IMR-90 (cell line): ENCODE results near the gene DENND2D. TPM values are rescaled to one million over a fixed set of nuclear protein-coding genes. Genes with fewer than 3 reads are reported as not detected.

Experiments
- ATAC-seq: fragments of 200-7000 bp; cut with Tn5 transposase; 2 replicates; pipeline ENCODE4 v1.9.1; 2020; ENCODE audit warnings: low read depth, mild to moderate bottlenecking, moderate library complexity
- BruUV-seq: library from RNA; stranded (reverse); fragments of 400-500 nt; replicated peaks from 2 replicates; lab custom pipeline; 2021; lab: Mats Ljungman, UMichigan
- CTCF ChIA-PET: fragments of 300-600 bp; formaldehyde crosslinking; extraction: SDS; loops from one replicate; lab custom pipeline; 2021; ENCODE audit warnings: antibody characterized with exemption; lab: Yijun Ruan, JAX
- POLR2A ChIA-PET: fragments of 300-600 bp; sonication (Branson Sonifier 250); formaldehyde crosslinking; loops from one replicate; lab custom pipeline; 2022; ENCODE audit warnings: antibody characterized with exemption; ENCODE audit not compliant: unreplicated experiment; lab: Charles Lee
- DNase-seq: peaks from one replicate; pipeline ENCODE4 v3.0.0; 2013
- H2AFZ ChIP-seq: replicated peaks from 2 replicates; pipeline ENCODE3; 2013; ENCODE audit warnings: low read length, mild to moderate bottlenecking; ENCODE audit not compliant: poor library complexity
- H2AK5ac ChIP-seq: 2 replicates; pipeline ENCODE4 v1.6.1; 2013; ENCODE audit warnings: low read depth, low read length, inconsistent platforms
- H2AK9ac ChIP-seq: replicated peaks from 2 replicates; pipeline ENCODE3; 2013; ENCODE audit warnings: mild to moderate bottlenecking, low read depth, low read length, moderate library complexity; ENCODE audit not compliant: poor library complexity
- H2BK120ac ChIP-seq: 2 replicates; pipeline ENCODE4 v1.6.1; 2013; ENCODE audit warnings: low read depth, low read length, inconsistent platforms
- H2BK15ac ChIP-seq: 3 replicates; pipeline ENCODE4 v1.6.1; 2013; ENCODE audit warnings: low read depth, low read length, inconsistent platforms
- H2BK20ac ChIP-seq: 2 replicates; pipeline ENCODE4 v1.6.1; 2013; ENCODE audit warnings: low read depth, mild to moderate bottlenecking, inconsistent platforms, low read length, moderate library complexity
- H2BK5ac ChIP-seq: 2 replicates; pipeline ENCODE4 v1.6.1; 2013; ENCODE audit warnings: mild to moderate bottlenecking, low read depth, low read length, inconsistent platforms; ENCODE audit not compliant: poor library complexity, severe bottlenecking
- H3K14ac ChIP-seq: replicated peaks from 2 replicates; pipeline ENCODE4 v1.6.1; 2013; ENCODE audit warnings: low read depth, low read length, inconsistent platforms
- H3K18ac ChIP-seq: 2 replicates; pipeline ENCODE4 v1.6.1; 2013; ENCODE audit warnings: low read depth, low read length, control low read depth
- H3K23ac ChIP-seq: 2 replicates; pipeline ENCODE4 v1.6.1; 2013; ENCODE audit warnings: low read depth, low read length, inconsistent platforms
- H3K27ac ChIP-seq: 2 replicates; pipeline ENCODE4 v1.5.1; 2013; ENCODE audit warnings: mild to moderate bottlenecking, control low read depth, low read length; ENCODE audit not compliant: insufficient read depth
- H3K27me3 ChIP-seq: 2 replicates; pipeline ENCODE4 v1.6.1; 2013; ENCODE audit warnings: low read length; ENCODE audit not compliant: control insufficient read depth, insufficient read depth
- H3K36me3 ChIP-seq: 2 replicates; pipeline ENCODE4 v1.6.1; 2013; ENCODE audit warnings: low read length, mixed read lengths; ENCODE audit not compliant: control insufficient read depth, insufficient read depth
- H3K4ac ChIP-seq: 2 replicates; pipeline ENCODE4 v1.6.1; 2013; ENCODE audit warnings: low read depth, low read length, inconsistent platforms
- H3K4me1 ChIP-seq: 2 replicates; pipeline ENCODE4 v1.6.1; 2013; ENCODE audit warnings: low read length, mixed read lengths; ENCODE audit not compliant: control insufficient read depth, insufficient read depth
- H3K4me2 ChIP-seq: 2 replicates; pipeline ENCODE4 v1.6.1; 2013; ENCODE audit warnings: low read depth, mild to moderate bottlenecking, control low read depth, low read length, moderate library complexity
- H3K4me3 ChIP-seq: 2 replicates; pipeline ENCODE4 v1.5.1; 2013; ENCODE audit warnings: low read depth, mild to moderate bottlenecking, control low read depth, low read length, moderate library complexity; ENCODE audit not compliant: insufficient read depth
- H3K56ac ChIP-seq: 2 replicates; pipeline ENCODE4 v1.6.1; 2013; ENCODE audit warnings: low read length, inconsistent platforms; ENCODE audit not compliant: insufficient read depth; ENCODE audit errors: extremely low read depth
- H3K79me1 ChIP-seq, 2 experiments: 2 replicates each; pipeline ENCODE4 v1.6.1; 2013; ENCODE audit warnings: low read length in 2 of 2, inconsistent platforms in 1 of 2, low read depth in 1 of 2
- H3K9ac ChIP-seq: 2 replicates; pipeline ENCODE4 v1.6.1; 2013; ENCODE audit warnings: low read depth, low read length, control low read depth
- H3K9me1 ChIP-seq: 2 replicates; pipeline ENCODE4 v1.6.1; 2013; ENCODE audit warnings: low read length, inconsistent platforms; ENCODE audit not compliant: insufficient read depth
- H3K9me3 ChIP-seq: 2 replicates; pipeline ENCODE4 v1.6.1; 2013; ENCODE audit warnings: low read length; ENCODE audit not compliant: control insufficient read depth, insufficient read depth
- H4K20me1 ChIP-seq: 2 replicates; pipeline ENCODE4 v1.6.1; 2013; ENCODE audit warnings: low read length, inconsistent platforms; ENCODE audit not compliant: insufficient read depth
- H4K5ac ChIP-seq: 2 replicates; pipeline ENCODE4 v1.6.1; 2013; ENCODE audit warnings: mild to moderate bottlenecking, low read depth, low read length, control low read depth
- H4K8ac ChIP-seq, 2 experiments: 2 replicates each; pipeline ENCODE4 v1.6.1; 2013; ENCODE audit warnings: low read depth in 2 of 2, low read length in 2 of 2, control low read depth in 1 of 2, inconsistent platforms in 1 of 2
- H4K91ac ChIP-seq: 2 replicates; pipeline ENCODE4 v1.6.1; 2013; ENCODE audit warnings: low read depth, low read length, inconsistent platforms; ENCODE audit not compliant: insufficient read depth
- BHLHE40 ChIP-seq: fragments of 150-350 bp; IDR thresholded peaks from 2 replicates; pipeline ENCODE4 v1.6.1; 2016; ENCODE audit warnings: mild to moderate bottlenecking, low read depth, low read length
- CTCF ChIP-seq: conservative IDR thresholded peaks from 2 replicates; pipeline ENCODE4 v1.5.1; 2012; ENCODE audit warnings: mild to moderate bottlenecking, low read depth, low read length, improper control_type of control experiment
- ELK1 ChIP-seq: fragments of 150-350 bp; IDR thresholded peaks from 2 replicates; pipeline ENCODE4 v1.6.1; 2016; ENCODE audit warnings: low read depth, mild to moderate bottlenecking, low read length, moderate library complexity, borderline replicate concordance
- FOS ChIP-seq: fragments of 150-350 bp; IDR thresholded peaks from 2 replicates; pipeline ENCODE4 v1.6.1; 2016; ENCODE audit warnings: low read depth, low read length
- NFE2L2 ChIP-seq: fragments of 150-350 bp; IDR thresholded peaks from 2 replicates; pipeline ENCODE4 v1.6.1; 2016; ENCODE audit warnings: low read depth, mild to moderate bottlenecking, low read length
- RAD21 ChIP-seq: IDR thresholded peaks from 2 replicates; pipeline ENCODE4 v1.6.1; 2012; ENCODE audit warnings: low read length, improper control_type of control experiment
- RCOR1 ChIP-seq: IDR thresholded peaks from 2 replicates; pipeline ENCODE4 v1.6.1; 2012; ENCODE audit warnings: mild to moderate bottlenecking, low read length, improper control_type of control experiment; ENCODE audit not compliant: insufficient replicate concordance
- WGBS, 2 experiments: methylation state at CpG; one replicate each; pipeline versions ENCODE4 v1.1.5 to v1.1.7; 2013; ENCODE audit warnings: missing lambda C conversion rate in 2 of 2; ENCODE audit not compliant: insufficient read length in 1 of 2; ENCODE audit errors: extremely low coverage in 2 of 2; 5-methylcytosine and 5-hydroxymethylcytosine counted together
- dilution Hi-C: fragments of 300-500 bp; cut with HindIII; formaldehyde crosslinking; loops from one replicate; pipeline ENCODE4 v1.14.3; 2018; ENCODE audit warnings: low sequenced_read_pairs; ENCODE audit not compliant: unreplicated experiment
- in situ Hi-C: fragments of 300-500 bp; cut with MboI; formaldehyde crosslinking; loops from 3 replicates; pipeline ENCODE4 v1.14.3; 2019; ENCODE audit warnings: low sequenced_read_pairs, inconsistent platforms, mixed read lengths
- intact Hi-C: fragments of 100-400 bp; cut with micrococcal nuclease; formaldehyde crosslinking; loops from 2 replicates; pipeline ENCODE4 v1.10.0; 2022
- polyA plus RNA-seq, 3 experiments: library from polyadenylated mRNA; depleted of rRNA; stranded (reverse); fragments of >200 nt; gene quantifications; 2 replicates each; pipeline ENCODE4 v1.2.3, GENCODE V29; 2012; ENCODE audit warnings: low replicate concordance in 1 of 3
- total RNA-seq: library from RNA; depleted of rRNA; stranded (reverse); fragments of >200 nt; gene quantifications from 2 replicates; pipeline ENCODE4 v1.2.3, GENCODE V29; 2012

Gene DENND2D
- total and polyA plus RNA-seq, 2 of the 4 experiments (the other 2 are of a cell fraction), result 0.86 to 0.90 TPM

GRCh38 chr1:111157431-111157830 lies 43.0 kb downstream of the DENND2D start:
- Histone ChIP-seq H3K23ac (no peak overlapping the region), H2BK120ac (no peak overlapping the region), H3K27me3 (no peaks in the 10 kb centered on the region), H3K56ac (no peak overlapping the region), H3K9ac (no peak overlapping the region), H3K14ac (no peak overlapping the region), H2AK5ac (no peak overlapping the region), H3K4ac (no peak overlapping the region), H2BK5ac (no peak overlapping the region), H2BK20ac (no peak overlapping the region), H2BK15ac (no peak overlapping the region), H3K9me3 (no peaks in the 10 kb centered on the region), H2AK9ac (no peak overlapping the region), H3K79me1 (peaks cover 8 to 15% of the 10 kb centered on the region in 2 experiments; a peak in 3 of 4 replicates), H3K4me3 (no peak overlapping the region), H3K18ac (no peak overlapping the region), H3K27ac (no peak overlapping the region), H4K8ac (no peak overlapping the region), H4K5ac (no peak overlapping the region), H4K20me1 (no peaks in the 10 kb centered on the region), H3K4me2 (no peak overlapping the region), H3K4me1 (no peaks in the 10 kb centered on the region), H4K91ac (no peak overlapping the region), H3K9me1 (no peaks in the 10 kb centered on the region), H3K36me3 (peaks cover 10% of the 10 kb centered on the region), H2AFZ (no peak overlapping the region)
- intact Hi-C loops (no loop called here), dilution Hi-C loops (no loop called here), in situ Hi-C loops (no loop called here)
- ATAC-seq, result no peak
- no peak for TF ChIP-seq FOS
- TF ChIP-seq NFE2L2, result no peak
- TF ChIP-seq BHLHE40, result no peak
- TF ChIP-seq RAD21, result no peak
- TF ChIP-seq RCOR1, result no peak
- no peak for TF ChIP-seq CTCF
- TF ChIP-seq ELK1, result no peak
- no TSS peak for BruUV-seq
- CTCF ChIA-PET, result no interaction called here
- POLR2A ChIA-PET, result no interaction called here
- DNase-seq, result no peak
- WGBS, 2 experiments, result no CpG with 5 or more reads among the region's 2 CpGs
